ENCODE data around the gene LRFN5.

DNA sequence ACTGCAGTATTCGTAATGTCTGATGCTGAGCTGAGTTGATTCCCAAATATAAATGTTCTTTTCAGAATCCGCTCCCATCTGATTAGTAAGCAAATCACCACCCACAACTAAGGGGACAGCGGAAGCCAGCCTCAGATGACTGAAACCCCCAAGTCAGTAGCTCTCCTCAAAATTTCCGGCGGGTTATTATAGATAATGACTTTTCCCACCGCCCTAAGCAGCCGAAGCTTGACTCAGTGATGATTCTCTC lies 469 bp upstream of the LRFN5 start:
- TF ChIP-seq EP300 (IDR thresholded peaks at IDR 0.05) (no peak), POLR2A (IDR thresholded peaks at IDR 0.05) (no peak)
- TF ChIP-seq, protein P1, sequence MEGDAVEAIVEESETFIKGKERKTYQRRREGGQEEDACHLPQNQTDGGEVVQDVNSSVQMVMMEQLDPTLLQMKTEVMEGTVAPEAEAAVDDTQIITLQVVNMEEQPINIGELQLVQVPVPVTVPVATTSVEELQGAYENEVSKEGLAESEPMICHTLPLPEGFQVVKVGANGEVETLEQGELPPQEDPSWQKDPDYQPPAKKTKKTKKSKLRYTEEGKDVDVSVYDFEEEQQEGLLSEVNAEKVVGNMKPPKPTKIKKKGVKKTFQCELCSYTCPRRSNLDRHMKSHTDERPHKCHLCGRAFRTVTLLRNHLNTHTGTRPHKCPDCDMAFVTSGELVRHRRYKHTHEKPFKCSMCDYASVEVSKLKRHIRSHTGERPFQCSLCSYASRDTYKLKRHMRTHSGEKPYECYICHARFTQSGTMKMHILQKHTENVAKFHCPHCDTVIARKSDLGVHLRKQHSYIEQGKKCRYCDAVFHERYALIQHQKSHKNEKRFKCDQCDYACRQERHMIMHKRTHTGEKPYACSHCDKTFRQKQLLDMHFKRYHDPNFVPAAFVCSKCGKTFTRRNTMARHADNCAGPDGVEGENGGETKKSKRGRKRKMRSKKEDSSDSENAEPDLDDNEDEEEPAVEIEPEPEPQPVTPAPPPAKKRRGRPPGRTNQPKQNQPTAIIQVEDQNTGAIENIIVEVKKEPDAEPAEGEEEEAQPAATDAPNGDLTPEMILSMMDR (IDR thresholded peaks at IDR 0.05) = no peak

All from upper lobe of left lung (tissue), 4 donors.